Nephron (organoid): Measurements from ENCODE around the gene KHDRBS1.

Experiments
- H3K27ac Mint-ChIP-seq, 3 experiments: 2 replicates each; pipeline ENCODE4 v1.8.0; 2020; ENCODE audit warnings: mixed read lengths in 3 of 3, mild to moderate bottlenecking in 2 of 3, moderate library complexity in 1 of 3
- H3K27me3 Mint-ChIP-seq: 2 replicates; pipeline ENCODE4 v1.8.0; 2021; ENCODE audit warnings: low read depth, mild to moderate bottlenecking, moderate library complexity, mixed read lengths
- H3K36me3 Mint-ChIP-seq: 2 replicates; pipeline ENCODE4 v1.8.0; 2020; ENCODE audit warnings: low read depth, mixed read lengths
- H3K4me1 Mint-ChIP-seq: 2 replicates; pipeline ENCODE4 v1.8.0; 2020; ENCODE audit warnings: mixed read lengths
- H3K4me3 Mint-ChIP-seq, 3 experiments: 2 replicates each; pipeline ENCODE4 v1.8.0; 2020; ENCODE audit warnings: mild to moderate bottlenecking in 3 of 3, mixed read lengths in 3 of 3, moderate library complexity in 2 of 3
- H3K9me3 Mint-ChIP-seq: 2 replicates; pipeline ENCODE4 v1.8.0; 2020; ENCODE audit warnings: mixed read lengths
- CTCF ChIP-seq, 3 experiments: fragments of 200-600 bp; sonication (generic); IDR thresholded peaks; one replicate each; pipeline ENCODE4 v1.5.0; 2021; ENCODE audit warnings: antibody characterized with exemption in 3 of 3; ENCODE audit not compliant: unreplicated experiment in 3 of 3

KHDRBS1 gene

DNA sequence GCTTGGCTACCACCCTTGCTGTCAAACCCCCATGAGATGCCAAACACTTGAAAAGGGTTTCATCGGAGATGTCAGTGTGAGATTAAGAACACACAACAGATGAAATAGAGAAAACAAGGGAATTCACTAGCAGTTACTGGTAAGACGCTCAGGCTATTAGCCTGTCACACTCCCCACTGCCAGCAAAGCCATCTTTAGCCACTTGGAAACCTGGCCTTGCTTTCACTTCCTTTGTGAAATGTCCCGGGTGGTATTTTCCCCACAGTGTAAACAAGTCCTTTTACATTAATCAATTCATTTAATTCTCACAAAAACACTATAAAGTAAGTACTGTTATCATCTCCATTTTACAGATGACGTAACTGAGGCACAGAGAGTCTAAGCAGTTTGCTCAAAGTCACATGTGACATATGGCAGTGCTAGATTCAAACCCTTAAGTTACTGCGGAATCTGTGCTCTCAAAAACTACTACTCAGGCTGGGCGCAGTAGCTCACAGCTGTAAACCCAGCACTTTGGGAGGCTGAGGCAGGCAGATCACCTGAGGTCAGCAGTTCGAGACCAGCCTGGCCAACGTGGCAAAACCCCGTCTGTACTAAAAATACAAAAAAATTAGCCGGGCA lies 32.7 kb upstream of the KHDRBS1 start:
- Mint-ChIP-seq H3K9me3 (no peaks in the 10 kb centered on the region), H3K4me3 (no peak overlapping the region), H3K27me3 (peaks cover 4% of the 10 kb centered on the region), H3K36me3 (no peaks in the 10 kb centered on the region), H3K27ac (no peak overlapping the region), H3K4me1 (peaks cover 34% of the 10 kb centered on the region)
- no peak for TF ChIP-seq CTCF (IDR thresholded peaks at IDR 0.05; ENCODE audit: unreplicated experiment in 3 of 3)

GRCh38 chr1:31981456-31981839 lies 32.2 kb upstream of the KHDRBS1 start:
- H3K36me3 Mint-ChIP-seq: no peaks in the 10 kb centered on the region
- peaks cover 4% of the 10 kb centered on the region for H3K27me3 Mint-ChIP-seq
- H3K9me3 Mint-ChIP-seq: no peaks in the 10 kb centered on the region
- TF ChIP-seq CTCF (IDR thresholded peaks at IDR 0.05; ENCODE audit: unreplicated experiment in 3 of 3): no peak
- no peak overlapping the region for H3K4me3 Mint-ChIP-seq
- peak overlapping the region in 2 of 3 experiments; percentile 15 to 64 for H3K27ac Mint-ChIP-seq
- peaks cover 34% of the 10 kb centered on the region for H3K4me1 Mint-ChIP-seq

DNA sequence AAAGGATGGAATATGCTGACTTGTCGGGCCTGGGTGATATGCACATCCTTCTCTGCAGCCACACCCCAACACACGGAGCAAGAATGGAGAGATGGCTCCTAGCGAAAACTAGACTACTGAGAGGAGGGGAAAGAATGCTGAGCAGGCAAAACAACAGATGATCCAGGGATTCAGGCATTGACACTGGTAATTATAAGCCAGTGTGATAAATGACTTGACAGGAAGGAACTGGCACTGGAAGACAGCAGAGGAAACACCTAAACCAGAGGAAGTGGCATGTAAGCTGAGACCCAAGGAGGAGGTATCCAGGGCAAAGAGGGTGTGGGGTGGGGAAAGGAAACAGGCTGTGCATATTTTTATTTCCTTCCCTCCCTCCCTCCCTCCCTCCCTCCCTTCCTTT lies 31.7 kb upstream of the KHDRBS1 start:
- Mint-ChIP-seq H3K27me3 (peaks cover 4% of the 10 kb centered on the region), H3K4me1 (peaks cover 38% of the 10 kb centered on the region), H3K36me3 (no peaks in the 10 kb centered on the region), H3K9me3 (no peaks in the 10 kb centered on the region), H3K27ac (peak overlapping the region; percentile 15 to 64 (median 48)), H3K4me3 (no peak overlapping the region)
- no peak for TF ChIP-seq CTCF (IDR thresholded peaks at IDR 0.05; ENCODE audit: unreplicated experiment in 3 of 3)

DNA sequence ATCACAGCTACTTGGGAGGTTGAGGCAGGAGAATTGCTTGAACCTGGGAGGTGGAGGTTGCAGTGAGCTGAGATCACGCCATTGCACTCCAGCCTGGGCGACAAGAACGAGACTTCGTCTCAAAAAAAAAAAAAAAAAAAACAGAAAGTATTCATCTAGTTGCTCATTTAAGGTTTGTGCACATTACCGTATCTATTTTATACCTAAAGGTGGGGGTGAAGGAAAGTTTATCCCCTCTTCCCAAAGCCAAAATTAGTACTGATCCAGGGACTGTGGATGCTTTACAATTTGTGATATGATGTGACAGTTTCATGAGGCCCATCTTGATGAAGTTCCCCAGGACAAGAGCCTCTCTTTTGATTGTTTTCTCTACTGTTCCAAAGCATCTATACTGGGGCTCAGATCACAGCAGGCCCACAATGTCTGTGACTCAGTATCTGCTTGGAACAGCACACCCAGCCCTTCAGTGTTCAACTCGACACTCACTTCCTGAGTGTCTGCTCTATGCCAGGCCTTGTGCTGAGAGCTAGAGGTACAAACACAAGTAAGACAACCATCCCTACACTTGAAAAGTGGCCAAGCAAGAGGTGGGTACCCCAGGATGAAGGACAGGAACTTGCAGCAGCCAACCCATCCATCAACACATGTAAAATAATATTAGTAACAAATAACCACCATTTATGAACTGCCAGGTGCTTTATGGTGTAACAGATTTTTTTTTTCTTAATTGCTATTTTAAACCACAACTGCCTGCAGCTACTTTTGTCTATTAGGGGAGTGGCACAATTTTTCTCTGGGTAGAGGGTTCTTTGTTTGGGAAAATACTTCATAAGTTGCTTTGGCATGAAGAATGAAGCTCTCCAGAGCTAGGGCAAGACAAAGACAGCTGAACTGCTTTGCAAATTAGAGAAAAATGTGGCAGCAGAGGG lies 29.0 kb upstream of the KHDRBS1 start:
- Mint-ChIP-seq H3K4me3 (no peak overlapping the region), H3K36me3 (no peaks in the 10 kb centered on the region), H3K4me1 (peaks cover 30% of the 10 kb centered on the region), H3K27ac (peak overlapping the region in 2 of 3 experiments; percentile 76 to 78), H3K9me3 (no peaks in the 10 kb centered on the region), H3K27me3 (peaks cover 4% of the 10 kb centered on the region)
- TF ChIP-seq CTCF (IDR thresholded peaks at IDR 0.05; ENCODE audit: unreplicated experiment in 3 of 3): no peak

DNA sequence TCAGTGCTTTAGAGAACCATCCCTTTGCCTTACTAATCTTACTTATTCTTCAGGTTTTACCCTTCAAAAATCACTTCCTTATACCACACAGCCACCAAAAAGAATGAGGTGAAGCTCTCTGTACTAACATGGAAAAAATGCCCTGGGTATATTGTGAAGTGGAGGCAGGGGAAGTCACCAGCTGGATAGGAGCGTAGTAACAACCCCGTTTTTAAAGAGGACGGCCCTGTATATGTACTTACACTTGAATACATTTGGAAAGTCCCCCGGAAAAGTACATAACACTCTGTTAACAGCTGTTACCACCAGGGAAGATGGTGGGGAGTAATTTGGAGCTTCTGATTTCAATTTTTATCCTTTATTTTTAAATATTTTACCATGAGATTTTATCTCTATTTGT lies 28.2 kb upstream of the KHDRBS1 start:
- no peak for TF ChIP-seq CTCF (IDR thresholded peaks at IDR 0.05; ENCODE audit: unreplicated experiment in 3 of 3)
- no peaks in the 10 kb centered on the region for H3K36me3 Mint-ChIP-seq
- H3K4me3 Mint-ChIP-seq: no peak overlapping the region

More for the DNA sequence above, 28.2 kb upstream of the KHDRBS1 start:
- Mint-ChIP-seq H3K27me3 (peaks cover 4% of the 10 kb centered on the region), H3K27ac (peak overlapping the region; percentile 45 to 78 (median 76)), H3K4me1 (peaks cover 30% of the 10 kb centered on the region), H3K9me3 (no peaks in the 10 kb centered on the region)
